ENCODE data around the gene TRAF4. TPM values are rescaled to one million over a fixed set of nuclear protein-coding genes. Genes with fewer than 3 reads are reported as not detected.

The TRAF4 gene
- total RNA-seq (1 to 10 TPM; 1.4 to 6.7 (median 2.3) TPM), polyA plus RNA-seq (1 to 10 TPM; 1.6 to 3.3 (median 2.1) TPM)
- long read RNA-seq, donor 1, partial matches to known transcripts = 0 of 1 reads
- long read RNA-seq, donor 1, other reads (novel, unspliced or antisense) = 0 of 1 reads
- long read RNA-seq, donor 2, partial matches to known transcripts = 0 of 1 reads
- long read RNA-seq, donor 2, other reads (novel, unspliced or antisense) = 1 of 1 reads

GRCh38 chr17:28743243-28744103 is at the start of gene TRAF4:
TSS of gene TRAF4 (plus strand) at chr17:28744011. CDS start at chr17:28744113, 102 bp downstream.
- DNase-seq (peak; percentile 82 to 84), ATAC-seq (peak; percentile 86 to 91 (median 88))
- no peaks in the 10 kb centered on the region for H3K9me3 ChIP-seq
- 1 to 3% (median 1%) methylated on average over 35 to 70 of the region's 70 CpGs for WGBS, 3 donors
- peaks cover 0 to 8% of the 10 kb centered on the region in 2 donors for H3K36me3 ChIP-seq (ENCODE audit: insufficient read depth in 1 of 2, low read depth in 1 of 2)
- intact Hi-C loops (cut with DNase I) = loop anchor here in 1 of 2 donors (2.0 kb wide), 1 partner anchor 15 kb away; the partner anchor contains the start of gene NEK8
- H3K27me3 ChIP-seq (ENCODE audit: insufficient read depth in 3 of 3, low read length in 2 of 3) = no peaks in the 10 kb centered on the region
- TF ChIP-seq CTCF (IDR thresholded peaks at IDR 0.05) = peak; percentile 31
- peaks cover 28% of the 10 kb centered on the region for H3K4me1 ChIP-seq
- peak within 1 kb of the TSS; percentile 78 for H3K27ac ChIP-seq
- H3K4me3 ChIP-seq = peak within 1 kb of the TSS; percentile 79

GRCh38 chr17:28698253-28698941 is 45.4 kb upstream of the TRAF4 start:
- no peaks in the 10 kb centered on the region for H3K9me3 ChIP-seq
- no peaks in the 10 kb centered on the region for H3K4me1 ChIP-seq
- TF ChIP-seq CTCF (IDR thresholded peaks at IDR 0.05) = no peak
- H3K27ac ChIP-seq = no peak overlapping the region
- peaks cover 32 to 100% of the 10 kb centered on the region in 2 donors for H3K36me3 ChIP-seq (ENCODE audit: insufficient read depth in 1 of 2, low read depth in 1 of 2)
- no peak overlapping the region for H3K4me3 ChIP-seq
- DNase-seq (no peak), ATAC-seq (no peak)
- no peaks in the 10 kb centered on the region for H3K27me3 ChIP-seq (ENCODE audit: insufficient read depth in 3 of 3, low read length in 2 of 3)
- 93 to 98% (median 94%) methylated on average over 6 of the region's 6 CpGs for WGBS, 3 donors
- intact Hi-C loops (cut with DNase I) = no loop called here

- Histone ChIP-seq H3K36me3 (ENCODE audit: insufficient read depth in 1 of 2, low read depth in 1 of 2) (peaks cover 20 to 99% of the 10 kb centered on the region in 2 donors), H3K27ac (no peak overlapping the region), H3K4me1 (no peaks in the 10 kb centered on the region), H3K9me3 (no peaks in the 10 kb centered on the region), H3K4me3 (no peak overlapping the region), H3K27me3 (ENCODE audit: insufficient read depth in 3 of 3, low read length in 2 of 3) (no peaks in the 10 kb centered on the region)
- intact Hi-C loops (cut with DNase I) = no loop called here
- TF ChIP-seq CTCF (IDR thresholded peaks at IDR 0.05) = no peak
- no peak for DNase-seq
- ATAC-seq = no peak
- 84 to 93% (median 90%) methylated on average over 7 to 8 of the region's 8 CpGs for WGBS, 3 donors
Observed at GRCh38 chr17:28700278-28700677, 43.5 kb upstream of the TRAF4 start.

GRCh38 chr17:28700830-28701492 is 42.9 kb upstream of the TRAF4 start:
- ATAC-seq (no peak), DNase-seq (no peak)
- TF ChIP-seq CTCF (IDR thresholded peaks at IDR 0.05) = no peak
- WGBS, 3 donors = 77 to 90% (median 83%) methylated on average over 9 to 10 of the region's 10 CpGs
- intact Hi-C loops (cut with DNase I) = no loop called here
- Histone ChIP-seq H3K9me3 (no peaks in the 10 kb centered on the region), H3K36me3 (ENCODE audit: insufficient read depth in 1 of 2, low read depth in 1 of 2) (peaks cover 15 to 92% of the 10 kb centered on the region in 2 donors), H3K4me1 (no peaks in the 10 kb centered on the region), H3K27me3 (ENCODE audit: insufficient read depth in 3 of 3, low read length in 2 of 3) (no peaks in the 10 kb centered on the region), H3K27ac (no peak overlapping the region), H3K4me3 (no peak overlapping the region)
